GM12892 (cell line): ENCODE results near the gene OLFM4. TPM values are rescaled to one million over a fixed set of nuclear protein-coding genes. Genes with fewer than 3 reads are reported as not detected.

Experiments used
- DNase-seq: peaks from one replicate; pipeline ENCODE4 v3.0.0; 2011; ENCODE audit not compliant: insufficient read length
- FAIRE-seq: peaks from 2 replicates; lab custom pipeline; 2011; peaks lifted over from hg19 to GRCh38; lab: Jason Lieb, UNC
- POLR2A ChIP-seq: IDR thresholded peaks from 2 replicates; pipeline ENCODE4 v1.6.1; 2011; ENCODE audit warnings: low read depth, low read length, control low read depth
- POLR2AphosphoS5 ChIP-seq: IDR thresholded peaks from 2 replicates; pipeline ENCODE4 v1.6.1; 2011; ENCODE audit warnings: low read depth, low read length, control low read depth
- TAF1 ChIP-seq: IDR thresholded peaks from 2 replicates; pipeline ENCODE4 v1.6.1; 2011; ENCODE audit warnings: low read depth, mild to moderate bottlenecking, control low read depth, low read length, borderline replicate concordance
- polyA plus RNA-seq: library from polyadenylated mRNA; unstranded; fragments of >200 nt; gene quantifications from one replicate; pipeline ENCODE4 v1.2.1, GENCODE V29; 2012; ENCODE audit warnings: missing spikeins, inconsistent platforms; ENCODE audit not compliant: missing spikeins

The OLFM4 gene, protein sequence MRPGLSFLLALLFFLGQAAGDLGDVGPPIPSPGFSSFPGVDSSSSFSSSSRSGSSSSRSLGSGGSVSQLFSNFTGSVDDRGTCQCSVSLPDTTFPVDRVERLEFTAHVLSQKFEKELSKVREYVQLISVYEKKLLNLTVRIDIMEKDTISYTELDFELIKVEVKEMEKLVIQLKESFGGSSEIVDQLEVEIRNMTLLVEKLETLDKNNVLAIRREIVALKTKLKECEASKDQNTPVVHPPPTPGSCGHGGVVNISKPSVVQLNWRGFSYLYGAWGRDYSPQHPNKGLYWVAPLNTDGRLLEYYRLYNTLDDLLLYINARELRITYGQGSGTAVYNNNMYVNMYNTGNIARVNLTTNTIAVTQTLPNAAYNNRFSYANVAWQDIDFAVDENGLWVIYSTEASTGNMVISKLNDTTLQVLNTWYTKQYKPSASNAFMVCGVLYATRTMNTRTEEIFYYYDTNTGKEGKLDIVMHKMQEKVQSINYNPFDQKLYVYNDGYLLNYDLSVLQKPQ
- polyA plus RNA-seq, result not detected

DNA sequence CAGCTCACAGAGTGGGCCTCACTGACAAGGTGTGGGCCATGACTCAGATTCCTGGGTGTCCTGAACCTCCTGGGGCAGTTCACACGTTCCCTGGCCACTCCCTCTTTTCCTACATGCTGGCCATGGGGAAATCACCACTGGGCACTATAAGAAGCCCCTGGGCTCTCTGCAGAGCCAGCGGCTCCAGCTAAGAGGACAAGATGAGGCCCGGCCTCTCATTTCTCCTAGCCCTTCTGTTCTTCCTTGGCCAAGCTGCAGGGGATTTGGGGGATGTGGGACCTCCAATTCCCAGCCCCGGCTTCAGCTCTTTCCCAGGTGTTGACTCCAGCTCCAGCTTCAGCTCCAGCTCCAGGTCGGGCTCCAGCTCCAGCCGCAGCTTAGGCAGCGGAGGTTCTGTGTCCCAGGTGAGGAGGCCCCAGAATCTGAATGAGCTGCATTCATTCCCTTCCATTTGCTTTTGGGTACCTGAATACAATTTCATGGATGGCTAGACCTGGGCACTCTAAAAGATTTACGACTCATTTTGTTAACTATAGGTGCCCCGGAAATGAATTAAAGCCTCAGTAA lies at the start of gene OLFM4:
Gene OLFM4, plus strand, starts transcription at position 177 of the 567 bp plus-strand sequence. Its CDS starts 24 bp downstream, at position 201.
- no peak for TF ChIP-seq POLR2A
- TF ChIP-seq TAF1, result no peak
- no peak for TF ChIP-seq POLR2AphosphoS5
- no peak for DNase-seq
- FAIRE-seq, result no peak

DNA sequence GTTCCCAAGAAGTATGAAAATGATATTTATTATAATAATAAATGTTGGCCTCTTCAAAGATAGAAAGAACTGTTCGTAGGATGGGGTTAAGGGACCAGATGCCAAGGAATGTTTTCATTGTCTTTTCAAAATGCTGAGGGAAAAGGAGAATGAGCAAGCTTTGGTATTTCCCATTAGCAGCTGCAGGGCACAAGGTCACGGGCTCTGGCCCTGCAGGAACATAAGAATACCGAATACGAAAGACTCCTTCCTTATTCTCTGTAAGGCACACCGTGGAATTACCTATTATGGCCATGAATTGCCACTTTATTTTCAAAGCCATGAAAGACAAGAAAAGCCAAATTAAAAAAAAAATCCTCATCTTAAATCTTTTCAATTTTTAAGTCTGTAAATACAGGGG lies 49.6 kb upstream of the OLFM4 start:
- DNase-seq, result no peak
- no peak for TF ChIP-seq POLR2AphosphoS5
- no peak for TF ChIP-seq TAF1
- no peak for TF ChIP-seq POLR2A
- no peak for FAIRE-seq

DNA sequence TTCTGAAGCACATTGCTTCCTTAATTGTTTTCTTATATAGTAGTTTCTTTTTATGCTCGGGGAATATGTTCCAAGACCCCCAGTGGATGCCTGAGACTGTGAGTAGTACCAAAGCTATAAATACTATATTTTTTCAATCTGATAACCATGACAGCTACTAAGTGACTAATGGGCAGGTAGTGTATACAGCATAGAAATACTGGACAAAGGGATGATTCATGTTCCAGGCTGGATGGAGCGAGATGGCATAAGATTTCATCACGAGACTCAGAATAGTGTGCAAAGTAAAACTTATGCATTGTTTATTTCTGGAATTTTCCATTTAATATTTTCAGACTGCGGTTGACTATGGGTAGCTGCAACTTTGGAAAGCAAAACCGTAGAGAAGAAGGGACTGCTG lies 47.9 kb upstream of the OLFM4 start:
- DNase-seq (no peak), FAIRE-seq (no peak)
- no peak for TF ChIP-seq TAF1
- no peak for TF ChIP-seq POLR2A
- TF ChIP-seq POLR2AphosphoS5, result no peak

DNA sequence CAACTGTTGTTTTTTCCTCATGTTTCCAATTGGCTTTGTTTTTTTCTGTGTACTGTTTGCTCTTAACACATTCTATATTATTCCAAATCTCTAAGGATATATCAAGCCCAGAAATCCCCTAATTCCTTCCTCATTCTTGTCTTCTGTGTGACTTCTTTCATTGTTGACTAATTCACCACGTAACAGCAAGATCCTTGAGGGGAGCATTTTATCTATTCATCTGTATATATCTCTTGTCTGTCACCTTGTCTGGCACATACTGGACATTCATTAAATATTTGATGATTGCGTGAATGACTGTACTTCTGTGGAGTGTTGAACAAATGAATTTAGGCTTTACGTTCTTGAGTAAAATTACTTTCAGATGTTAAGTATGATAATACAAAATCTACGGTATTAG lies 44.8 kb upstream of the OLFM4 start:
- TF ChIP-seq POLR2A, result no peak
- no peak for TF ChIP-seq POLR2AphosphoS5
- no peak for TF ChIP-seq TAF1
- no peak for FAIRE-seq
- DNase-seq, result no peak

DNA sequence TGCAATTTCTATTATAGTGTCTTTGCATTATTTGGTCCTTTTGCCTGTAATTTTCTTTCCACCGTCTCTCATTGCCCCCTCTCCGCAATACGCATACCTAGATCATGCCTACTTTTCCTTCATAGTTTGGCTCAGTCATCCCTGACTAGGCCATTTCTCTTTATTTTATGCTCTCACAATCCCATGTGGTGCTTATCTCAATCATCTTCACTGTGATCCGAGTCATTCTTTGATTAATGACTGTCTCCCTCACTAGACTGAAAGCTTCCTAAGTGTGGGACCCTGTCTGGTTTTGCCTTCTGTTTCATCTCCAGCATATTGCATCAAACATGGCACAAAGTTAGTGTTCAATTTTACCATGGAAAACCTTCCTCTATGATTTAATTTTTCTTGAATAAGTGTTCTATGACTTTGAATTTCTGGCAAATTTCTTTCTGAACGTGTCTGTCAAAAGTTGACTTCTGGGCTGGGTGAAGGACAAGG lies 43.7 kb upstream of the OLFM4 start:
- no peak for FAIRE-seq
- TF ChIP-seq POLR2AphosphoS5, result no peak
- no peak for TF ChIP-seq TAF1
- no peak for TF ChIP-seq POLR2A
- DNase-seq, result no peak

DNA sequence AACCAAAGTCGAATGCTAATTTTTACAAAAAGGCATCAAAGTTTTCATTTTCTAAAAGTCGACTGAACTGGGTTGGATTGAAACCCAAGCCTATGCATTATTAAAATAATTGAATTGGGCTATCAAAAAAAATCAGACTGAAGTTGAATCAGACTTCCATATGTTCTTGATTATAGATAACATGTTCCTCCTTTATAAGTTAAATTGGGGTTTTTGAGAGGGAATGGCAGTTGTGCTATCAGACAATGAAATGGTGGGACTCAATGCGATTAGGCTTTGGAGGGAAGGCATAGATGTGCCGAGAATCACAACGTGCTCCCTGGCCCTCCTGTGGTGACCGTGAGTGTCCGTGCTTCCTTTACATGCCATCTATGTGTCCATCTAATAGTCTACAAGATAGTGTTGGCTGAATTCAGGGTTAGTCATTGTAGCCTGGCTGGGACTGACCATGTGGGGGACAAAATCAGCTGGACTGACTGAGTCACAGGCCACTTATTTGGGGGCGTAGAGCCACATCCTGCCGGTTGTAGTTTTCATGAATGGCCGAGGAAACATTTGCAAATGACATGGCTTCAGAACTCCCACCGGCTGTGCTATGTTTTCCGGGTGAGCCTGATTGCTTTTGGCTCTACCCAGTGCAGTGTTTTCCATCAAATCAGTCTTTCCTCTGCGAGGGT lies 37.1 kb upstream of the OLFM4 start:
- TF ChIP-seq TAF1, result no peak
- TF ChIP-seq POLR2A, result no peak
- no peak for TF ChIP-seq POLR2AphosphoS5
- FAIRE-seq (no peak), DNase-seq (no peak)

DNA sequence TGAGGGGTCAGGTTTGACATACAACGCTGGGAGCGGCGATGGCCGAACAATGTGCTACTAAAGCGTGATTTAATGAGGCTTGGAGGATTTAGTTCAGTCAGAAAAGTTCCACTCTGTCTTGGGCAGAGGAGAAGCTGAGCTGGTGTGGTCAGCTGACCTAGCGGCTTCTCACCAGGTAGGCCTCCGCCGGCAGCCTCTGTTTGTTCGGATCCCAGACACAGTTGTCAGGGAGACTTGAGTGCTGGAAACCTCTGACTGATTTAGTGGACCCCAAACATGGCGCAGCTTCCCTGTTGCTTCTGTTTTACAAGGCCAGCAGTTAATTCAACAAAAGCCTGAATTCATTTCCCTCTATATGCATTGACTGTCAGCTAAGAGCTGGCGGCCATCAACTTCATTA lies 36.5 kb upstream of the OLFM4 start:
- TF ChIP-seq POLR2AphosphoS5, result no peak
- TF ChIP-seq TAF1, result no peak
- no peak for TF ChIP-seq POLR2A

DNA sequence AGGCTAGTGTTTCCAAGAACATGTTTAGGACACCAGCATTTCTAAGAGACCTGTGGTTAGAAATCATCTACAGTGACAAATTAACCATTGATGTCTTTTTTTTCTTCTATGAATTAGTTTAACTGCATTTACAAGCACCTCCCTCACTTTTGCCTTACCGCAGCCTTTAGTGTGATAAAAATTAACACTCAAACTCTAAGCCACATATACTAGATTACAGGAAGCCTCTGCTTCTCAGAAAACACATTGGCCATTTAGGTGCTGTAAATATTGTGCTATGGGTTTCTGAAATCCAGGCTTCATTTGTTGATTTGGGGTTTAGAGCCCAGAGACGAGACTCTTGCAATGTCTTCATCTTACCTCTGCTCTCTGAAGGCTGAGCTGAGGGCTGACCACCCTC lies 34.6 kb upstream of the OLFM4 start:
- no peak for FAIRE-seq
- no peak for DNase-seq
- TF ChIP-seq POLR2A (no peak), TAF1 (no peak), POLR2AphosphoS5 (no peak)

More for the DNA sequence above, 36.5 kb upstream of the OLFM4 start:
- DNase-seq, result no peak
- no peak for FAIRE-seq

DNA sequence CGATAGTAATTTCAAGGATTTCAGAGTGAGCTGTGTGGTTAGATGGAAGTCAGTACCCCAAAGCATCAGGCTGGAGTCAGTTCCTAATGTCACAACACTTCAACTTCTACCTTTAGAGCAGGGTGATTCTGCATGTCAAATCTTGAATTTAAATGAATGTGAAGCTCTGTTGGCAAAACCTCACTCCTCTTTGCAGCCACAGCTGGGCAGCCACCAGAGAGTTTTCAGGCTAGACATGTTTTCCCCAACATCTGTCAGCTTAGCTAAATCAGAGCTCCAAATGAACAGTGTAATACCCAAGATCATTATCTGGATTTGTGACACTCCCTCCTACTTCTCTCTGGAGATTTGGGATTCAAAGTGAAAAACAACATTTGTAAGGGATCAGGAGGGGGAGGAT lies 33.7 kb upstream of the OLFM4 start:
- no peak for FAIRE-seq
- no peak for DNase-seq
- no peak for TF ChIP-seq POLR2AphosphoS5
- no peak for TF ChIP-seq POLR2A

DNA sequence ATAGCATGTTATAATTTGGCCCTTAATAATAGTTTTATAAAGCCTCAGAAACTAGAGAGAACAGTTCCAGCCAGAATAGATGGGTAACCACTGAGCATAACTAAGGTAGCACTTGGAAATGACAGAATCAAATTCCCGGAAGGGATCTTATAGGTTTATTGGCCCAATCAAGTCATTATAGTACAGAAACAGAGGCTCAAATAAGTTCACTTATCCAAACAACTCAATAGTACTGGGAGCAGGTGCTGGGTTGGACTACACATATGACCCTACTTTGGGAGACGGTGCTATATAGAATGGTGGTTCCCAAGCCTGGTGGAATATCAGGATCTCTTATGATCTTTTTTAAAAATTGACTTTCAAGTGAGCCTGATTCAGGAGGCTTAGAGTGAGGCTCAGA lies 32.7 kb upstream of the OLFM4 start:
- DNase-seq (no peak), FAIRE-seq (no peak)
- TF ChIP-seq POLR2A, result no peak
